GM19193 (cell line): ENCODE data around the gene NOG.

Experiments used
- POLR2A ChIP-seq: IDR thresholded peaks from 4 replicates; pipeline ENCODE4 v1.6.1; 2011; ENCODE audit not compliant: insufficient read depth, insufficient read length; ENCODE audit errors: extremely low read depth

Gene NOG

GRCh38 chr17:56640116-56640515 is 46.6 kb downstream of the NOG start:
- TF ChIP-seq POLR2A = no peak

GRCh38 chr17:56641373-56641772 is 47.9 kb downstream of the NOG start:
- no peak for TF ChIP-seq POLR2A

GRCh38 chr17:56641894-56642293 is 48.4 kb downstream of the NOG start:
- no peak for TF ChIP-seq POLR2A

DNA sequence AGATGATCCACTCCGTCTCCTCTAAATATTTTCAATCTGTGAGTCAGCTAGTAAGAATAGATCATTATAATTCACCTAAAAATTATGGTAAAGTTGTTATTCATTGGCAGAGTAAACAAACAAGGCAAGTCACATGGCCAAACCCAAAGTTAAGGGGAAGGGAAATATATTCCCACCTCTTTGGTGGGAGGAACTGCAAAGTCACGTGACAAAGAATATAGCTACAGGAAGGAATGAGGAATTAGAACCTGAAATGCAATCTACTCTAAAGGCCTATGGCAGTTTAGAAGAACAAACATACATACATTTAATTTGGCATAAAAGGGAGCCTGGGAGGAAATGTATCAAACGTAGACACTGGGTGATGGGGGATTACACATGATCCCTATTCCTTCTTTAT is 48.9 kb downstream of the NOG start:
- no peak for TF ChIP-seq POLR2A
